ENCODE measurements around the gene G6PC1. TPM values are rescaled to one million over a fixed set of nuclear protein-coding genes. Genes with fewer than 3 reads are reported as not detected.
"Not testable (repeated sequence)": the region's sequence is repeated elsewhere in the genome, so short reads cannot be mapped to it uniquely, and the experiment has no call there.

Gene G6PC1
- total RNA-seq, 2 donors from 2014 or later, result not detected

DNA sequence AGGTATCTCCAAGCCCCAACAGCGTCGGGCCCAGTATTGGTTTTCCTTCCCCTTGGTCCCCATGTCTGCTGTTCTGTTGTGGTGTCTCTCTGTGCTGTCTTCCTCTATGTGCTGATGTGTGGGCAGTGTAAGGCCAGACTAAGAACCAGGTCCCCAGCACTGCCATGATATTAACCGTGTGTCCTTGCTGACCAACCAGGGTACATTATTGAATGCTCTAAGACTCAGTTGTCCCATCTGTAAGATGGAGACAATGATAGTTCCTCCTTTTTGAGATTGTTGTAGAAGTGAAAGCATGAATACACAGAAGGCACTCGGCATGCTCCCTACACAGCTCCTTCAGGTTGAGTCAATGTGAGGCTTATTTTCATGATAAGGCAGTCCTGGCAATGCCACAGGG lies 29.0 kb upstream of the G6PC1 start:
- Histone ChIP-seq H3K4me1 (replicated peaks) (no peaks in the 10 kb centered on the region), H3K4me3 (no peak overlapping the region), H3K27me3 (replicated peaks; ENCODE audit: insufficient read depth) (no peaks in the 10 kb centered on the region), H3K36me3 (no peaks in the 10 kb centered on the region), H3K9me3 (no peaks in the 10 kb centered on the region), H3K27ac (no peak overlapping the region)
- TF ChIP-seq CTCF (IDR thresholded peaks at IDR 0.05), result no peak
- intact Hi-C loops (cut with DNase I), result no loop called here
- DNase-seq (ENCODE audit: low spot score), result no peak
- 93% methylated on average over 4 of the region's 4 CpGs for WGBS

- H3K36me3 ChIP-seq, result no peaks in the 10 kb centered on the region
- intact Hi-C loops (cut with DNase I), result no loop called here
- no peaks in the 10 kb centered on the region for H3K27me3 ChIP-seq (replicated peaks; ENCODE audit: insufficient read depth)
- H3K9me3 ChIP-seq, result no peaks in the 10 kb centered on the region
- WGBS, result 89% methylated on average over 12 of the region's 13 CpGs
- TF ChIP-seq POLR2A (IDR thresholded peaks at IDR 0.05), result no peak
- TF ChIP-seq POLR2AphosphoS5 (IDR thresholded peaks at IDR 0.05), result no peak
- no peak overlapping the region for H3K27ac ChIP-seq
- H3K4me1 ChIP-seq (replicated peaks), result no peaks in the 10 kb centered on the region
- no peak for DNase-seq (ENCODE audit: low spot score)
- H3K4me3 ChIP-seq, result no peak overlapping the region
Measured at GRCh38 chr17:42872251-42872965, 28.2 kb upstream of the G6PC1 start.

- TF ChIP-seq POLR2AphosphoS5 (IDR thresholded peaks at IDR 0.05), result no peak
- TF ChIP-seq CTCF (IDR thresholded peaks at IDR 0.05), result no peak
- TF ChIP-seq POLR2A (IDR thresholded peaks at IDR 0.05), result no peak
- intact Hi-C loops (cut with DNase I), result no loop called here
- Histone ChIP-seq H3K27ac (no peak overlapping the region), H3K9me3 (no peaks in the 10 kb centered on the region), H3K4me1 (replicated peaks) (no peaks in the 10 kb centered on the region), H3K27me3 (replicated peaks; ENCODE audit: insufficient read depth) (no peaks in the 10 kb centered on the region), H3K36me3 (no peaks in the 10 kb centered on the region), H3K4me3 (no peak overlapping the region)
- no peak for DNase-seq (ENCODE audit: low spot score)
- WGBS, result 74% methylated on average over 6 of the region's 6 CpGs
Measured at GRCh38 chr17:42873315-42873714, 27.3 kb upstream of the G6PC1 start.

DNA sequence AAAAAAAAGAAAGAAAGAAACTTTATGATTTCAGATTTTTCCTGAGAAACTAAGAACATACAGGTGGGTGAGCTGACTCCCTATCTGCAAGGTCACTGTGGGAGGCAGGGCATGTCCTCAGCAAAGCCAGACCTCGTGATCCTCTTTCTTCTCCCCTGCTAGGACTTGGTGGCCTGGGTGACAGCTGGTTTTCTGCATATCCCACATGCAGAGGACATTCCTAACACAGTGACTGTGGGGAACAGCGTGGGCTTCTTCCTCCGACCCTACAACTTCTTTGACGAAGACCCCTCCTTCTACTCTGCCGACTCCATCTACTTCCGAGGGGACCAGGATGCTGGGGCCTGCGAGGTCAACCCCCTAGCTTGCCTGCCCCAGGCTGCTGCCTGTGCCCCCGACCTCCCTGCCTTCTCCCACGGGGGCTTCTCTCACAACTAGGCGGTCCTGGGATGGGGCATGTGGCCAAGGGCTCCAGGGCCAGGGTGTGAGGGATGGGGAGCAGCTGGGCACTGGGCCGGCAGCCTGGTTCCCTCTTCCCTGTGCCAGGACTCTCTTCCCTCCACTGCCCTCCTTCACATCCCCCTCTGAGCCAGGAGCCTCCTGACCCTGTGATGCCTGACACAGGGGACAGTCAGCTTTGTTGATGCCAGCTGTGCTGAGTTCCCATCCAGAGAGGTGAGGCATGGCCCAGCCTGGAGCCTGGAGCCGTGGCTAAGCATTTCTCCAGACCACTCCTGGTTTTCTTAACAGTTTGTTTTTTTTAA lies 26.5 kb upstream of the G6PC1 start:
- H3K36me3 ChIP-seq; H3K4me1 ChIP-seq (replicated peaks); H3K27me3 ChIP-seq (replicated peaks; ENCODE audit: insufficient read depth); intact Hi-C loops (cut with DNase I); H3K4me3 ChIP-seq; DNase-seq (ENCODE audit: low spot score); H3K9me3 ChIP-seq; H3K27ac ChIP-seq: not testable (repeated sequence)
- WGBS, result 88% methylated on average over 9 of the region's 12 CpGs

GRCh38 chr17:42877037-42877436 lies 23.6 kb upstream of the G6PC1 start:
- no peaks in the 10 kb centered on the region for H3K36me3 ChIP-seq
- WGBS, result 88% methylated on average over 10 of the region's 10 CpGs
- no peaks in the 10 kb centered on the region for H3K27me3 ChIP-seq (replicated peaks; ENCODE audit: insufficient read depth)
- no peaks in the 10 kb centered on the region for H3K4me1 ChIP-seq (replicated peaks)
- no peak for DNase-seq (ENCODE audit: low spot score)
- no peak overlapping the region for H3K4me3 ChIP-seq
- no peaks in the 10 kb centered on the region for H3K9me3 ChIP-seq
- no peak for TF ChIP-seq POLR2A (IDR thresholded peaks at IDR 0.05)
- no peak for TF ChIP-seq POLR2AphosphoS5 (IDR thresholded peaks at IDR 0.05)
- no peak overlapping the region for H3K27ac ChIP-seq
- intact Hi-C loops (cut with DNase I), result no loop called here

GRCh38 chr17:42878123-42878880 lies 22.3 kb upstream of the G6PC1 start:
- DNase-seq (ENCODE audit: low spot score), result no peak
- Histone ChIP-seq H3K4me1 (replicated peaks) (no peaks in the 10 kb centered on the region), H3K27me3 (replicated peaks; ENCODE audit: insufficient read depth) (no peaks in the 10 kb centered on the region), H3K9me3 (no peaks in the 10 kb centered on the region), H3K4me3 (no peak overlapping the region), H3K27ac (no peak overlapping the region), H3K36me3 (no peaks in the 10 kb centered on the region)
- TF ChIP-seq POLR2A (IDR thresholded peaks at IDR 0.05), result no peak
- no peak for TF ChIP-seq POLR2AphosphoS5 (IDR thresholded peaks at IDR 0.05)
- no peak for TF ChIP-seq CTCF (IDR thresholded peaks at IDR 0.05)
- 40% methylated on average over 13 of the region's 13 CpGs for WGBS
- intact Hi-C loops (cut with DNase I), result no loop called here
